ENCODE data around the gene ZNF407.

Gene ZNF407

DNA sequence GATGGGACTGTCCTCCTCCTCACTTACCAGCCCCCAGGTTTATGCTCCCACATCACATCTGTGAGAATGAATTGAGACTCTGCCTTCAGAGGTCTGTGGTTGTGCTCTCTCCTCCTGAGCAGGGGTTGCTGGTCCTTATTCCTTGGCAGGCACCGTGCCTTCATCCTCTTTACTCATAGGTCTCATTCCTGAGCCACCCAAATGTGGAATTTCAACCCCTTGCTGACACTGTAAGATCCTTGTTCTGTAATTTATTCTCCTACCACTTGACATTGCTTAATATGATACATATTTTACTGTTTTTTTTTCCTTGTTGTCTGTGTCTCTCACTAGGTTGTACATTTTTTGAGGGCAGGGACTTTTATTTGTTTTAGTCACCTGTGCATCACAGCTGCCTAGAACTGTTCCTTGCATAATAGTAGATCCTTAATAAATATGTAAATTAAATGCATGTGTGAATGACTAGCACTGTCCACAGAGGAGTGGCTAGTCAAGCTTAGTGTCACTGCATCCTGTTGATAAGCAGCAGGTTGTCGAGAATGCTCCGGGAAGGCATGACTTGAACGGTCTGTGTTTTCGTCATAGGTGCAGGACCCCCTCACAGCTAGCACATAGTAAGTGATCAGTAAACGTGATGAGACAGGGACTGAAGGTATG, 180.6 kb downstream of the ZNF407 start:
- DNase-seq (ENCODE audit: low read depth in 1 of 2, low spot score in 1 of 2) = no peak

DNA sequence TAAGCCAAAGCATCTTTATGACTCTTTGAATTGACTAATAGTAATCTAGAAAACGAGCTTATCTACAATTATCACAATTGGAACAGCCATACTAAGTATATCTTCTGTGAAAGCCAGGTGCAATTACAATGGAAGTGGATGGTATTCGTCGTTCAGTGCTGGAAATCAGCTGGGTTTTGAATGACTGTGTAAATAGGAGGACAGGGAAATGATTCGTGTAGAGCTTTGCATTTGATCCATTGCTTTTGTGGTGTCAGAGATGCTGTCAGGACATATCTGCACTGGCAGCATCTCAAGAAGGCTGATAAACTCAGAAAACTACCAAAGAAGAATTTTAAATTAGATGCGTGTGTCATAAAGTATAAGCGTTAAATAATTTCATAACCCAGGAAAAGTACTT, 187.1 kb downstream of the ZNF407 start:
- DNase-seq (ENCODE audit: low read depth in 1 of 2, low spot score in 1 of 2) = no peak

DNA sequence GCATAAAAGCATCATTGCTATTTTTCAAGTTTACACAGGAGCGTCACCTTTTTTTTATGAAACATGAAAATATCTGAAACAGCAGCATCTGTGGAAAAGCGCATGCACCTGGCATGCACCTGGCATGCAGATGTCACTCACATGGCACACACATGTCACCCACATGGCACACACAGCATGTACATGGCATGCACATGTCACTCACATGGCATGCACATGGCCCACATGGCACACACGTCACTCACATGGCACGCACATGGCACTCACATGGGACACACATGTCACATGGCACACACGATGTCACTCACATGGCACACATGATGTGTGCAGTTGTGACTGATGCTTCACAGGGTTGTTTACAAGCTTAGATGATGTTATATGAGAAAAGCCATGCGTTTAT, 188.0 kb downstream of the ZNF407 start:
- no peak for DNase-seq (ENCODE audit: low read depth in 1 of 2, low spot score in 1 of 2)

DNA sequence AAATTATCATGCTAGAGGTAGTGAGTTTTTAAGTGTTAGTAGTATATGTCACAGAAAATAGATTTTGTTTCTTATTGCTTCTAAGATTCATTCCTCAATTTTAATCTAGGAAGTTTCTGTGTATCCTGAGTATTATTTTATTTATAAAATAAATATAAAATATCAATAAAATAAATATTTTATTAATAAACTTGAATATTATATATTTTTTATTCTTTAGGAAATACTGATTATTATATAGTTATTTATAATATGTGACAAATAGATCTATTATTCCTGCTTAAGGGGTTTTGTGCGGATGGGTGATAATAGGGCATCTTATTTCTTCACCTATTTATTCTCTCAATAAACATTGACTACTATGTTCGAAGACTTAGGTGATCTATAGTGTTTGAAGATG, 191.0 kb downstream of the ZNF407 start:
- DNase-seq (ENCODE audit: low read depth in 1 of 2, low spot score in 1 of 2) = no peak

DNA sequence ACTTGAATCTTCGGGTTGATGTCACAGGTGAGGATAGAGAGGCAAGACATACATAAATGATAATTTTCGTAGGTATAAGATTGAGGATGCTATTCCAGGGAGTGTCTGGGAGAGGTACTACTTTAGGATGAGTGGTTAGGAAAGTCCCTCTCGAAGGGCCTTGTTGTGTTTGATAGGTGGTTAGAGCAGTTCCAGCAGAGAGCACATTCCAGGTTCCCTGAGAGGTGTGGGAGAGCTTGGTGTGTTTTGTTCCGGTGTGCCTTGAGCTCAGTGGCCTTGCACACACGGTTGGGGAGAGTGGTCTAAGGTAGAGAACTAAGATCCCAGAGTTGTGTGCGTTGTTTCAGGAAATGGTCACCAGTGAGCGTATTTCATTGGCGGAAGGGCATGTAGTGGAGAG, 191.4 kb downstream of the ZNF407 start:
- no peak for DNase-seq (ENCODE audit: low read depth in 1 of 2, low spot score in 1 of 2)

DNA sequence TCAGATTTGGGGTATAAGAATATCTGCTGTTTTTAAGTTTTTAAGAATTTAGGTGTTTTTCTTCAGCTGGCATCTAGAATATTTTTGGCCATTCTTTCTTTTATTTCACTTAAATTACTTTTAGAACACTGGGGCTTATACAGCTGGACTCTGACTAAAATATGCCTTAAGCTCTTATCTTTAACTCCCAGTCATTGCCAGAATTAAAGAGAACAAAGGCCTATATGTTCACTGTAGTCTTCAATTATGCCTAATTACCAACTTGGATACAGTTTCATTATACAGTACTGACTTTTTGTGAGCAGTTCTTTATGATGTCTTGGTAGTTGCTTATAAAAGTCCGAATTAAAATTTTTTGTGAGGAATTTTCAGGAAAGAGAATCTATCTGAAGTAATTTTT, 192.8 kb downstream of the ZNF407 start:
- no peak for DNase-seq (ENCODE audit: low read depth in 1 of 2, low spot score in 1 of 2)

DNA sequence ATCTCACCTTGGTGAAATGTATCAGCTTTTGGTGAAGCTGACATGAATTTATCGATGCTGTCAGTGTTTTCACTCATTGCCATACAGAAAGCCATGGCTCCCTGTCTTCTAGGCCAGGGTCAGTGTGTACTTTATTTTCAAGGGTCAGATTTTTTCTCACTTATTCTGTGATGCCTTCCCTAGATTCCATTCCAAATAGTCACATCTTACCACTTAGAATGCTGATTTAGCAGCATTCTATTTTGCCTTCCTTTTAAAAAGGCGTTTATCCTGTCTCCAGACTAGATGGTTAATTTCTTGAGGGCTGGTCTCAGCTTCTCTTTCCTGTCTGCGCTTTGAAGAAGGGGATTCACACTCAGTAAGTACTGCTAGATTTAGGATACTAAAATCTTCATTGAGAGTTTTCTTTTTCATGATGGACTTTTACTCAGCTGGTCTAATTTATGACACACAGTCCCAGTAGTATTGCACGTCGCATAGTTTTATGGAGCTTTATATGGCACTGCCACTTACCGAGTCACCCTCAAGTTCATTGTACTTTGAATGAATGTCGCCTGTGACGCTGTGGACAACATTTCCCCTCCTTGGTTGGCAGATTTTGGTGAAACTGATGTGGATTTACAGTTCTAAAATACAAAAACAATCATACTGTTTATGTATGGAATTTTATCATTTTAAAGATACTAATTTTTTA, 194.0 kb downstream of the ZNF407 start:
- no peak for DNase-seq (ENCODE audit: low read depth in 1 of 2, low spot score in 1 of 2)

DNA sequence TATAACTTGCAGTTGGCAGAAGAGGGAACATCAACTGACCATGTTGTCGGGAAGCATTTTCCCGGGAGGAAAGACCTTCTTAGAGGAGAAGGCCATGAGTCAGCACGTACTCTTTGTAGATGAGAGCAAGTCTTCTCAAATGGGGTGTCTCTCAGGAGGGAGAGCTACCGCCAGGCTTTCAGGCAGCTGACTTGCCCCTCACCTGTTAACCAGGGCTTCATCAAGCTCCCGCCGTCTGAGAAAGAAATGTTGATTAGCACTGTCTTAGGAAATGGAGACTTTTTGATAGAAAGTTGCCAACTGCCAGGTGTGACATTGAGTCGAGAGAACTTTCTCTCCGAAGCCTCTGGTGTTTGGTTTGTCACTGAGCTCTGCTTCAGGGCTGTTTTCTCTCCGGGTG, 196.1 kb downstream of the ZNF407 start:
- no peak for DNase-seq (ENCODE audit: low read depth in 1 of 2, low spot score in 1 of 2)

DNA sequence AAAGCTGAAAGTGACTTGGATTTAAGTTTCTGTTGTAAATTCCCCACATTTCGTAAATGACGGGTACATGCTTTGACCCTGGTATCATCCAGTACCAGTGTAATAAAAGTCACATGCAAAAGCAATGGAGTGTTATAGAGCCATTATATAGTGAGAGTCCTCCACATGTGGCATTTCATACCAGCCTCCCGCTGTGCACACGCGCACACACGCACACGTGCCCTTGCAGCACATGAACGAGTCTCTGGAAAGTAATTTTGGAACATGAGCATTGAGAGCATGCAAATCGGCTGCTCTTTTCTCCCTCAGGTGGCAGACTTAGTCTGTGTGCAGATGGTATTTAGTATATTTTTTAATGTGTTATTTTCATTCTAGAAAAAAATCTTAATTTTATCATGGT, 198.1 kb downstream of the ZNF407 start:
- no peak for DNase-seq (ENCODE audit: low read depth in 1 of 2, low spot score in 1 of 2)

DNA sequence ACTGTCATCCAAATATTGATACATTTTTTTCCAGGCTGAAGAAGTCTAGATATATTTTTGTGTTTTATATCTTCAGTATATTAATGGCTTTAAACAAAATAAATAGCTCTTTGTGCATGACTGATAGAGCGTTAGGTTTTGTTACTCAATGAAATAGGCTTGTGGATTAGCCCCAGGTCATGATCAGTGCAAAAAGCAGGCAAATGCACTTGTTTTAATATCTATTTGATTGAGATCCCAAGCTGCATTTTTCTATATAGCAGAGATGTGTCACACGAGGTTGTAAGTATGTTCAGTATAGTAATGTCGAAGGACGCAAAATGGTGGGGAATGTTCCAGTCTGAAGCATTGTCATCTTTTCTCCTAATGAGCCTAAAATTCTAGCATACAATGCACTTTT, 198.5 kb downstream of the ZNF407 start:
- DNase-seq (ENCODE audit: low read depth in 1 of 2, low spot score in 1 of 2) = no peak

DNA sequence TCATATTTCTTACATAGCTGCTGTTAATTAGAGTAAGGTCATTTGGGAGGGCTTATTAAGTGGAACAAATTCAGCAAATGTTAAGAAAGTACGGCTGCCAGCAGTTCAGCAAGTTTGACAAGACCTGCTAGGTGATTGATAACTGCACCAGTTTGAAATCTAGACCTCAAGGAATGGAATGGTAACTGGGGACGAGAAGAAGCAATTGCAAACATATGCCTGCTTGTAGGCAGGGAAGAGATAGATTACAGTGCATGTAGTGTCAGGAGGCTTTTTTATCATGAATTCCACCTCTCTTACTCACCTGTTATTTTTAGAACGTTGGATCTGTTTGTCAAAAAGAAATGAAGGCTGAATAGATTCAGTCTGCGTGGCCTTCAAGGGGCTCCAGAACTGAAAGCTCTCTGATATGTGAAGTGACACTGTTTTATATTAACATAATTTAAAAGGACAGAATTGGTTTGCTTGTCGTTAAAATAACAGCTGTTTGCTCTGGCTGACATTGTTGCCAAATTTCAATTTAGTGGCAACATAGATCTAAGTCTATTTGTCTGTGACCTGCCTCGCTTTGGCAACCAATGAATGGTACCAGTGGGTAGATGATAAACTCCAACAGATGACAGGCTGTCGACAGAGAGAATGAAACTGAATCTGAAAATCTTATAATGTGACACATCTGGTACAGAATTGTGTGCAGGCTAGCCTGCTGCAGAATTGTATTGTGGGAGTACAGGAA, 199.3 kb downstream of the ZNF407 start:
- DNase-seq (ENCODE audit: low read depth in 1 of 2, low spot score in 1 of 2) = no peak

DNA sequence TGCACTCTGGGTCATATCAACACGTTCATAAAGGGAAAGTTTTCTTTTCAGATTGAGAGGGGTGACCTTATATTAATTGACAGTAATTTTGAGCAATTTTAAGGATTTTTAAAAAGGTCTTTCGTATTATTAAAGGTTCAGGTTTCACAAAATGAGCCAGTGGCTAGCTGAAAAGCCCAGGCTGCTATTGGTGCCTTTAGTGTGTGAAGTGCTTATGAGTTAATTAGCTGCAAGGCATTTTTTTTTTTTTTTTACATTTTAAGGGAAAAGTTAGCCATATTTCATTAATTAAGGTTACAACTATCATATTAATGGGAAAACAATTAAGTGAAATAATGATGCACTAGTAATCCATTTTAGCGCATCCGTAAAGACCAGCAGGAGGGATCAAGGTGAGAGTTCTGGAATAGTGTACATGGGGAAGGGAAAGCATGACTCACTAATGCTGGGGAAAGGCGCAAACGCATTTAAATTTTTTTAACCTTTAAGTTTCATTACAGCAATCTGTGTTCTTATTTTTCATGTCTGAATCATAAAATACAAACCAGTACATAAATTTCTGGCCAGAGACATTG, 200.0 kb downstream of the ZNF407 start:
- DNase-seq (ENCODE audit: low read depth in 1 of 2, low spot score in 1 of 2) = no peak

DNA sequence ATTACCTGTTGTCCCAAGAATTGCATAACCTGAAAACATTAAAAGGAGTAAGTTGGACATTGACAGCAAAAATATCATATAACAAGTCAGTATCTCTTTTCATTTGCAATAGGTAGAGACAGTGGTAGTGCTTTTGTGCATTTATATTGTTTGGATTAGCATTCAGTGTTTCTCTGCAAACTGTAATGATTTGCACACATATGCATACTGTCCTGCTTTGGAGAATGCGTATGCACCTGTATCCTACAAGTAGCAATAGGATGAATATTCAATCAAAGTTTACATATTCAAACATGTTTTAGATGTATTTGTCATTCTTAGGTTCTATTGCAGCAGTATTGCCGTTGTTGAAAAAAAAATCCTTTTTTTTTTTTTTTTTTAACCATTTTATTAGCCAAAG, 201.9 kb downstream of the ZNF407 start:
- DNase-seq (ENCODE audit: low read depth in 1 of 2, low spot score in 1 of 2) = no peak

DNA sequence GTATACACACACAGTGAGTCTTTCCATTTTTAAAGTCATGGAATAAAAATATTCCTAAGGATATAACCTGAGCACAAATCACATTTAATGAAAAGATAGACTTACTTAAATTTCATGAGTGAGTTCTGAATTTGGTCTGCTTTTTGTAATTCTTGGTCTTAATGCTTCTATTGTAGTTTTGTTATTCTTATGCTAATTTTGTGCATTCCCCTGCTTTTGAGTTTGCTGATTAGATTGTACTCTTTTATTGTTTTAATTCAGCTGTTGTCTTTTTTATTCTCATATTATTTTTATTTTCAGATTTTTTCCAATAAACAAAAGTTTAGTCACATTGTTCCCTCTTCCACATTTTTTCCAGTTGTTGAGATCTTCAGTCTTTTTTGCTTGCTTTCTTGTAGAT, 202.4 kb downstream of the ZNF407 start:
- no peak for DNase-seq (ENCODE audit: low read depth in 1 of 2, low spot score in 1 of 2)

DNA sequence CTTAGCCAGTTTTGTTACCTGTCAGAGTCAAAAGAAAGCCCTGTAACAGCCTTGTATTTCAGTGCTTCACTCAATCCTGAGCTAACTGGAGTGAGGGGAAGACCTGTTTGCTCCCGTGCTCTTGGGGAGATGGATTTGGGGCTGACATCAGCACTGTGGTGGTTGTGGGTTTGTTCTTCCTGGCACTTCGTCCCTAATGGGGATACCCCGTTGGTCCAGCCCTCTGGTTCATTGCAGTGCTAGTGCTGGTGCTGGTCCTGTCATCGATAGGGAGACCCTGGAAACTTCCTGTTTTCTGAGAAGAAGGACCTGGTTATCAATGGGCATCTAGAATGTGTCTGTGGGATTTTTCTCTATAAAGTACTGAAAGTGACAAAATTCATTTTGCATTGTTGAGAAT, 205.4 kb downstream of the ZNF407 start:
- DNase-seq (ENCODE audit: low read depth in 1 of 2, low spot score in 1 of 2) = no peak

DNA sequence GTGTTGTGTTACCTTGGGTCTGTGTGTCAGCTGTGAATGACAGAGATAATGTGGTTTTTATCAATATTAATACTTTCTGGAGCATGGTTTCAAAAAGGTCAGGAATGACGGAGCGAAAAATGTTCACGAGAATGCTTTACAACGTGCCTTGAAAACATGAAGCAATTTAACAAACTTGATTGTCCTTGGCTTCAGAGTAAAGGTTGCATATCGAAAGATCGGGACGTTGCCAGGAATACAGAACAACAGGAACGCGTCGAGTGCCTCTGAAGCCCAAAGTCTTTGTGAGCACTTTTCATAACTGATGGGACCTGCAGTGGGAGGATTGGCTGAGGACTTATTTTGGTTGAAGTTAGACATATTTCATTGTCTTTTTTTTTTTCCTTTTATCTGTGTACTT, 206.1 kb downstream of the ZNF407 start:
- DNase-seq (ENCODE audit: low read depth in 1 of 2, low spot score in 1 of 2) = no peak

DNA sequence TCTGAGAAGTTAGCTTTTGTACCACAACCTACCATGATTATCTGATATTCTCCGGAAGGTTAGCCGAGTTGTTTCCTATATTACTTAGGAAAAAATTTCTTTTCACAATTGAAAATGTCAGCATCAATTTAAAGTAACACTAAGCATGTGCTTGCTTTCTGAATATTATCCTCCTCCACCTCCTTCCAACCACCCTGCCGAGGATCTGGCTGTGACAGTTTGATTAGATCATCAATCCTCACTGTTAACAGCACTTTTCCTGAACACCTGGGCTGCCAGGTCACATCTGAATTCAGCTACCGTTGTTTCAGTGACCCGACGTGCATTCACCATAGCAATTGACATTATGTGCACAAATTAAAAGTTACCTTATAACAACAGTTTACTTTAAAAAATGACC, 207.0 kb downstream of the ZNF407 start:
- no peak for DNase-seq (ENCODE audit: low read depth in 1 of 2, low spot score in 1 of 2)

DNA sequence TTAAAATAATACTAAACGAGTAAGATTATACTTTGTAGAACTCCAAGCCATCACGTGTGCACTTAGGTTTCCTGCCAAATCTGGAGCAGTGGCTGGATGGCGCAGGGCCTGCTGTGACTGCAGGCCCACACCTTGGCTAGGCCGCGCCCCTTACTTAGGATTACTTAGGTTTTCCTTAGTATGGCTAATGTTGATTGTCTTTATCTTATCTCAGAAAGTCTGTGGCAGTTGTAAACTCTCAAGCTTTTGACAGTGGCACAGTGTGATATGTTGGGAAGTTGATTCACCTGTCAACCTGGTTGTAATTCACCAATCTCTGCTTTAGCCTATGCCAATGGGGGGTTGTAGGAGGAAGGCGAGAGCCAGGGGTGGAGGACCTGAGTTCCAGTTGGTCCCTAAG, 208.4 kb downstream of the ZNF407 start:
- DNase-seq (ENCODE audit: low read depth in 1 of 2, low spot score in 1 of 2) = no peak

DNA sequence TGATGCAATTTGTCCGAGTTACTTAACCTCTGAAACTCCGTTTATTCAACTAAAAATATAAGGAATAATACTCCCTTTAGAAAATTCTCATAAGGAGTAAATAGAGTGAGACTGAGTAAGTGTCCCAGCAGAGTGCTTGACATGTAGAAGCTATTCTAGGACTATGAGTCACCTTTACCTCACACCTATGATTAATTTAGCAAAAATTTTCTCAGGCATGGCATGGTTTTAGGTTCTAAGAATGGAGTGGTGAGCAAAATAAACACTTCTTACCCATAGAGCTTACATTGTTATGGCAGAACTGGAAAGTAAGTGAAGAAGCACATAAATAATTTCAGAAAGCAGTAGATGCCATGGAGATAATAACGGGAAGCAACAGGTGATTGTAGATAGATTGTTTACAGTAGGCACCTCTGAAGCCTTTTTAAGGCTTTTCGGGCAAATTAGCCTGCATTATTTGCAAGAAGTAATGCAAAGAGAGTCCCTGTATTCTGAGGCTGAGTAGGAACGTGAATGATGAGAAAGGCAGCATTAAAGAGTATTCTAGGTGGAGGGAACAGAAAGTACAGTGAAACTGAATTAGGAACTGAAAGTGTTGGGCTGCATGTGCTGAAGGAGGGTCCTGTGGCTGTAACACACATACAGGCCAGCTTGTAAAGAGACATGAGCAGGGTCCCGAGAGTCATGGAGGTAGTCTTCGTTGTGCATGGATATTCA, 209.2 kb downstream of the ZNF407 start:
- no peak for DNase-seq (ENCODE audit: low read depth in 1 of 2, low spot score in 1 of 2)

DNA sequence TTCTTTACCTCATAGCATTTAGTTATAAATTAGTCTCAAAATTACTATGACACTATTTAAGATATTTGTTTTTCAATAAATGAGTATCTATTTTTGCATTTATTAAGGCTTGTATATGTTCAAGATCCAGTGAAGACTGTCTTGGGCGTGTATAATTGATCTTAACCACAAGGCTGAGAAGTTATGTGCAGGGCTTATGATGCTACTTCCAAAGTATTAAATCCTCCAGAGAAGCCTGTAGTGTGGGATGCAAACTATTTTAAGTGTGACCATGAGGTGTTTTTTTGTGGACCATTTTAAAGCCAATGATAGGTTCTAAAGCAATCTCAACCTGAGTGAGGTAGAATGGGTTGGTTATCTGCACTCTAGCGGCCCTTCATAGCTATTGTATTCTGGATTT, 219.9 kb downstream of the ZNF407 start:
- no peak for DNase-seq (ENCODE audit: low read depth in 1 of 2, low spot score in 1 of 2)

DNA sequence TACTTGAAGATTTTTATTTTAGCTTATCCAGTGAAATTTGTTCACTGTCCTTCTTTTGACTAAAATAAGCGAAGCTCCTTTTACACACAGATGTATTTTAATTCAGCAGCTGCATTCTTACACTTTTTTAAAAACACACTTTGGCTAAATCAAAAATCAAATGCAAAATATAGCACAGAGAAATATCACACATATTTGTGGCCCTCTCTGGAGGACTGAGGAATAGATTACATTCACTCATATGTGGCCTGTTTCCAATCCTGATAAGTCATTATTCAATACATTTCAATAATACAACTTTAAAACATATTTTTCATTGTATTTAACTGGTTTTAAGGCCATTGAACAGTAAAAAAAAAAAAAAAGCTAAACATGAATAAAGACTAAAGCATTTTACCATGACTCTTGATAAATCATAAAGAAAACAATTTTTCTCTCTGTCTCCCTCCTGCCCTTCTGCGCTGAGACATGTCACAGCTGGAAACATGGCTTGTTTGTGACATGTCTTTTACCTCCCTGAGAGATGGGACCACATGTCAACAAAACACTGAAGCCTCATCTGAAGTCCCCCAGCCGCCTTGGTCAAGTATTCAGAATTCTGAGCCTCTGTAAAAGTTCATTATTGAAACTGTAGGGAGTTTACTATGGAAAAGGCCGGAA, 221.0 kb downstream of the ZNF407 start:
- no peak for DNase-seq (ENCODE audit: low read depth in 1 of 2, low spot score in 1 of 2)

Data from activated CD4-positive, alpha-beta T cell treated with anti-CD3 and anti-CD28 coated beads, Interleukin-2, amount 50 U/mL, for 24 hours (primary cell).